Psoas muscle (tissue), 8 donors: ENCODE data around the gene TNIP2. TPM values are rescaled to one million over a fixed set of nuclear protein-coding genes. Genes with fewer than 3 reads are reported as not detected.
"Not testable (repeated sequence)": the region's sequence is repeated elsewhere in the genome, so short reads cannot be mapped to it uniquely, and the experiment has no call there.

ENCODE experiments used
- ATAC-seq, 4 donors: fragments of 200-7000 bp; cut with Tn5 transposase; one replicate each; pipeline ENCODE4 v1.9.1; 2020; ENCODE audit warnings: moderate library complexity in 3 of 4, mild to moderate bottlenecking in 2 of 4
- DNase-seq, 2 donors: peaks; one replicate each; pipeline ENCODE4 v3.0.0-alpha.2; 2020
- H3K27ac ChIP-seq: fragments of 200-600 bp; one replicate; pipeline ENCODE4 v1.8.0; 2022
- H3K27me3 ChIP-seq, 3 donors: fragments of 200-600 bp in 1 of 3; one replicate each; pipeline versions ENCODE4 v1.6.1 to v1.8.0; 2013 to 2022; ENCODE audit warnings: low read length in 2 of 3, mild to moderate bottlenecking in 2 of 3, moderate library complexity in 1 of 3; ENCODE audit not compliant: insufficient read depth in 3 of 3
- H3K36me3 ChIP-seq, 2 donors: fragments of 200-600 bp in 1 of 2; one replicate each; pipeline versions ENCODE4 v1.6.1 to v1.8.0; 2013 to 2022; ENCODE audit warnings: low read depth in 1 of 2, mild to moderate bottlenecking in 1 of 2, moderate library complexity in 1 of 2; ENCODE audit not compliant: insufficient read depth in 1 of 2
- H3K4me1 ChIP-seq: fragments of 200-600 bp; one replicate; pipeline ENCODE4 v1.8.0; 2022
- H3K4me3 ChIP-seq: fragments of 200-600 bp; one replicate; pipeline ENCODE4 v1.8.0; 2022; ENCODE audit warnings: mild to moderate bottlenecking
- H3K9me3 ChIP-seq: fragments of 200-600 bp; one replicate; pipeline ENCODE4 v1.8.0; 2022
- CTCF ChIP-seq: fragments of 200-600 bp; IDR thresholded peaks from one replicate; pipeline ENCODE4 v1.8.0; 2022; ENCODE audit warnings: antibody characterized with exemption
- WGBS, 3 donors: extraction: QIAGEN DNeasy Blood & Tissue Kit; methylation state at CpG; one replicate each; pipeline versions ENCODE4 v1.1.6 to v1.1.7; 2013; 5-methylcytosine and 5-hydroxymethylcytosine counted together
- intact Hi-C, 2 donors: fragments of 100-400 bp; cut with DNase I; formaldehyde crosslinking; loops; one replicate each; pipeline versions ENCODE4 v1.11.0 to v1.14.2; 2022
- polyA plus RNA-seq, 3 donors: library from polyadenylated mRNA; stranded (reverse); fragments of 200-250 nt; gene quantifications; one replicate each; pipeline ENCODE4 v1.2.3, GENCODE V29; 2013
- total RNA-seq, 4 donors: library from RNA; stranded (reverse); fragmentation: NEBNext Ultra II Directional in 2 of 4; extraction: Animal tissue kit (Norgen Biotek cat#: 25700) in 2 of 4; gene quantifications; one replicate each; pipeline versions ENCODE4 v1.2.1 to v1.2.4, GENCODE V29; 2021 to 2023
- donor health status: healthy with polysubstance abuse.
- donor health status: DM: no; HTN: no; CAD: no; lungs with moderate emphysema.
- donor health status: Bipolar disorder and iron deficiency.
- donor health status: healthy.
- donor health status: DM: yes; HTN: yes; CAD: no.
- donor health status: DM: no; HTN: no; CAD: no.
- donor health status: DM: no; HTN: no; CAD: no.
- donor health status: DM: yes; HTN: yes; CAD: no.

Gene TNIP2
- total and polyA plus RNA-seq, 7 donors = 16.3 to 66.2 (median 44.6) TPM

- Histone ChIP-seq H3K27ac (no peak overlapping the region), H3K4me3 (no peak overlapping the region), H3K36me3 (peaks cover 4 to 56% of the 10 kb centered on the region in 2 donors), H3K9me3 (no peaks in the 10 kb centered on the region), H3K27me3 (no peaks in the 10 kb centered on the region), H3K4me1 (peaks cover 4% of the 10 kb centered on the region)
- DNase-seq = no peak
- intact Hi-C loops = no loop called here
- 93 to 96% (median 96%) methylated on average over 12 of the region's 12 CpGs for WGBS, 3 donors
- no peak for TF ChIP-seq CTCF
- ATAC-seq = peak in 1 of 4 donors; percentile 27
Measured at GRCh38 chr4:2728806-2729532, 27.2 kb downstream of the TNIP2 start.

- ATAC-seq (no peak), DNase-seq (no peak)
- 20 to 44% (median 30%) methylated on average over 3 of the region's 3 CpGs for WGBS, 3 donors
- TF ChIP-seq CTCF = no peak
- Histone ChIP-seq H3K36me3 (peaks cover 4 to 56% of the 10 kb centered on the region in 2 donors), H3K4me1 (peaks cover 4% of the 10 kb centered on the region), H3K27me3 (no peaks in the 10 kb centered on the region), H3K9me3 (no peaks in the 10 kb centered on the region), H3K4me3 (no peak overlapping the region), H3K27ac (no peak overlapping the region)
- intact Hi-C loops = no loop called here
Measured at GRCh38 chr4:2728221-2728620, 27.9 kb downstream of the TNIP2 start.

- H3K4me1 ChIP-seq, DNase-seq, H3K27ac ChIP-seq, intact Hi-C loops, H3K4me3 ChIP-seq, H3K27me3 ChIP-seq, H3K9me3 ChIP-seq, ATAC-seq: not testable (repeated sequence)
- 95 to 96% (median 96%) methylated on average over 16 to 17 of the region's 17 CpGs for WGBS, 3 donors
- H3K36me3 ChIP-seq = peaks cover 0 to 49% of the 10 kb centered on the region in 2 donors
Measured at GRCh38 chr4:2726881-2727280, 29.3 kb downstream of the TNIP2 start.

- intact Hi-C loops = no loop called here
- Histone ChIP-seq H3K27me3 (no peaks in the 10 kb centered on the region), H3K27ac (no peak overlapping the region), H3K9me3 (no peaks in the 10 kb centered on the region), H3K4me1 (peaks cover 4% of the 10 kb centered on the region), H3K4me3 (no peak overlapping the region), H3K36me3 (peaks cover 0 to 58% of the 10 kb centered on the region in 2 donors)
- no peak for TF ChIP-seq CTCF
- ATAC-seq (no peak), DNase-seq (no peak)
- 94 to 100% (median 95%) methylated on average over 4 of the region's 4 CpGs for WGBS, 3 donors
Measured at GRCh38 chr4:2725380-2725779, 30.8 kb downstream of the TNIP2 start.

- H3K4me3 ChIP-seq = no peak overlapping the region
- DNase-seq (no peak), ATAC-seq (no peak)
- no peaks in the 10 kb centered on the region for H3K27me3 ChIP-seq
- intact Hi-C loops = no loop called here
- no peaks in the 10 kb centered on the region for H3K9me3 ChIP-seq
- H3K27ac ChIP-seq = no peak overlapping the region
- peaks cover 0 to 65% of the 10 kb centered on the region in 2 donors for H3K36me3 ChIP-seq
- 84 to 90% (median 87%) methylated on average over 3 of the region's 3 CpGs for WGBS, 3 donors
- peaks cover 4% of the 10 kb centered on the region for H3K4me1 ChIP-seq
- TF ChIP-seq CTCF = no peak
Measured at GRCh38 chr4:2723751-2724150, 32.4 kb downstream of the TNIP2 start.
